HepG2 (cell line): ENCODE data around the gene PEPD.

ENCODE experiments used
- CEBPB ChIP-seq: IDR thresholded peaks from 2 replicates; pipeline ENCODE4 v1.6.1; 2011; ENCODE audit warnings: low read depth, low read length, improper control_type of control experiment, borderline replicate concordance
- CTCF ChIP-seq: sonication (generic); formaldehyde crosslinking; IDR thresholded peaks from 2 replicates; pipeline ENCODE4 v1.5.0; 2020; ENCODE audit warnings: mild to moderate bottlenecking, missing genetic modification reagents, moderate library complexity
- DR1 ChIP-seq: sonication (generic); formaldehyde crosslinking; IDR thresholded peaks from 2 replicates; pipeline ENCODE4 v1.8.0; 2021; ENCODE audit warnings: mild to moderate bottlenecking, missing genetic modification reagents, inconsistent platforms
- FOXP1 ChIP-seq, 2 experiments: fragments of 450-650 bp in 1 of 2; IDR thresholded peaks; 2 replicates each; pipeline ENCODE4 v1.6.1; 2017 to 2018; ENCODE audit warnings: antibody characterized with exemption in 1 of 2
- GMEB1 ChIP-seq: sonication (generic); formaldehyde crosslinking; IDR thresholded peaks from 2 replicates; pipeline ENCODE4 v1.5.1; 2020; ENCODE audit warnings: missing genetic modification reagents, mild to moderate bottlenecking, borderline replicate concordance
- IKZF4 ChIP-seq: sonication (generic); formaldehyde crosslinking; IDR thresholded peaks from 2 replicates; pipeline ENCODE4 v1.5.1; 2020; ENCODE audit warnings: borderline replicate concordance, mild to moderate bottlenecking, low read depth, missing genetic modification reagents; ENCODE audit errors: not compliant biosample characterization
- KDM5B ChIP-seq: sonication (generic); formaldehyde crosslinking; IDR thresholded peaks from 2 replicates; pipeline ENCODE4 v1.4.0; 2020; ENCODE audit warnings: missing genetic modification reagents, mild to moderate bottlenecking, borderline replicate concordance
- KIAA2018 ChIP-seq: sonication (generic); formaldehyde crosslinking; IDR thresholded peaks from 2 replicates; pipeline ENCODE4 v1.5.0; 2020; ENCODE audit warnings: mild to moderate bottlenecking, missing genetic modification reagents, borderline replicate concordance
- POLR2AphosphoS5 ChIP-seq: IDR thresholded peaks from 2 replicates; pipeline ENCODE4 v1.6.1; 2012; ENCODE audit warnings: low read depth, low read length
- TARDBP ChIP-seq: sonication (generic); formaldehyde crosslinking; IDR thresholded peaks from 2 replicates; pipeline ENCODE4 v1.8.0; 2022; ENCODE audit warnings: mild to moderate bottlenecking, missing genetic modification reagents

- TF ChIP-seq DR1 (CRISPR knock-in tag), result no peak
- no peak for TF ChIP-seq FOXP1 (IDR thresholded peaks at IDR 0.05)
- TF ChIP-seq FOXP1 (CRISPR knock-in tag; IDR thresholded peaks at IDR 0.05), result no peak
- no peak for TF ChIP-seq KDM5B (CRISPR knock-in tag)
- no peak for TF ChIP-seq KIAA2018 (CRISPR knock-in tag)
- TF ChIP-seq TARDBP (CRISPR knock-in tag), result no peak
- no peak for TF ChIP-seq CEBPB
- no peak for TF ChIP-seq GMEB1
- TF ChIP-seq IKZF4, result no peak
- no peak for TF ChIP-seq CTCF (CRISPR knock-in tag)
- TF ChIP-seq POLR2AphosphoS5, result no peak
These were observed 629 bp downstream of the PEPD start for GRCh38 chr19:33520844-33521479.
